ENCODE measurements around the gene PSENEN. TPM values are rescaled to one million over a fixed set of nuclear protein-coding genes. Genes with fewer than 3 reads are reported as not detected.
A peak's percentile ranks its signal among the peaks of the same experiment; 100 is the strongest.

The PSENEN gene
- total and polyA plus RNA-seq, 11 donors, result 25.2 to 95.1 (median 42.3) TPM

- no peaks in the 10 kb centered on the region for H3K9me3 ChIP-seq
- 92 to 97% (median 95%) methylated on average over 17 of the region's 17 CpGs for WGBS, 4 donors
- peak in 1 of 5 donors; percentile 13 for DNase-seq
- H3K27me3 ChIP-seq, result no peaks in the 10 kb centered on the region
- H3K4me3 ChIP-seq, result no peak overlapping the region
- intact Hi-C loops (cut with DNase I), result no loop called here
- H3K4me1 ChIP-seq, result peaks cover 0 to 11% (median 0%) of the 10 kb centered on the region in 12 donors
- TF ChIP-seq POLR2A (IDR thresholded peaks at IDR 0.05) (no peak), CTCF (IDR thresholded peaks at IDR 0.05) (no peak)
- peaks cover 0 to 55% (median 33%) of the 10 kb centered on the region in 9 donors for H3K36me3 ChIP-seq
- no peak overlapping the region for H3K27ac ChIP-seq
- ATAC-seq, result no peak
Observed at GRCh38 chr19:35764432-35765315, 19.2 kb downstream of the PSENEN start.

GRCh38 chr19:35766571-35767104, 21.2 kb downstream of the PSENEN start:
- 83 to 93% (median 90%) methylated on average over 5 to 11 of the region's 11 CpGs for WGBS, 4 donors

GRCh38 chr19:35767288-35768081, 22.0 kb downstream of the PSENEN start:
- DNase-seq (peak in 1 of 5 donors; percentile 36), ATAC-seq (peak in 3 of 4 donors; percentile 31 to 51 (median 47))
- 55 to 94% (median 66%) methylated on average over 10 to 34 of the region's 34 CpGs for WGBS, 4 donors
- peaks cover 0 to 43% (median 25%) of the 10 kb centered on the region in 9 donors for H3K36me3 ChIP-seq
- no peak for TF ChIP-seq POLR2A (IDR thresholded peaks at IDR 0.05)
- TF ChIP-seq CTCF (IDR thresholded peaks at IDR 0.05), result no peak
- intact Hi-C loops (cut with DNase I), result no loop called here
- H3K4me3 ChIP-seq, result no peak overlapping the region
- peaks cover 0 to 6% (median 0%) of the 10 kb centered on the region in 12 donors for H3K4me1 ChIP-seq
- H3K27me3 ChIP-seq, result no peaks in the 10 kb centered on the region
- H3K9me3 ChIP-seq, result no peaks in the 10 kb centered on the region
- H3K27ac ChIP-seq, result no peak overlapping the region

More at GRCh38 chr19:35766571-35767104, 21.2 kb downstream of the PSENEN start:
- Histone ChIP-seq H3K4me3 (no peak overlapping the region), H3K9me3 (no peaks in the 10 kb centered on the region), H3K27ac (no peak overlapping the region), H3K4me1 (peaks cover 0 to 6% (median 0%) of the 10 kb centered on the region in 12 donors), H3K27me3 (no peaks in the 10 kb centered on the region), H3K36me3 (peaks cover 0 to 52% (median 33%) of the 10 kb centered on the region in 9 donors)
- intact Hi-C loops (cut with DNase I), result no loop called here
- peak; percentile 5 to 14 (median 8) for ATAC-seq
- DNase-seq, result peak in 1 of 5 donors; percentile 25
- TF ChIP-seq POLR2A (IDR thresholded peaks at IDR 0.05) (no peak), CTCF (IDR thresholded peaks at IDR 0.05) (no peak)
